CD4-positive, alpha-beta T cell treated with Interleukin-10 for 1 hour (primary cell): ENCODE data around the gene FAM177A1.
"Not testable (repeated sequence)": the region's sequence is repeated elsewhere in the genome, so short reads cannot be mapped to it uniquely, and the experiment has no call there.

ENCODE experiments used
- DNase-seq: peaks from one replicate; pipeline ENCODE4 v3.0.0-alpha.2; 2020

The FAM177A1 gene

GRCh38 chr14:35046048-35046750 lies at the start of gene FAM177A1:
TSS of gene FAM177A1 (plus strand) at chr14:35046272. CDS start at chr14:35046464, 192 bp downstream.
- DNase-seq, result peak; percentile 100

- no peak for DNase-seq
Measured at GRCh38 chr14:34997762-34998161, 48.3 kb upstream of the FAM177A1 start.

- no peak for DNase-seq
Measured at GRCh38 chr14:34999500-34999899, 46.6 kb upstream of the FAM177A1 start.

GRCh38 chr14:35001621-35002020 lies 44.5 kb upstream of the FAM177A1 start:
- DNase-seq, result no peak

GRCh38 chr14:35004839-35005238 lies 41.2 kb upstream of the FAM177A1 start:
- DNase-seq, result no peak

- DNase-seq, result no peak
Measured at GRCh38 chr14:35016568-35016967, 29.5 kb upstream of the FAM177A1 start.

GRCh38 chr14:35020713-35021112 lies 25.4 kb upstream of the FAM177A1 start:
- DNase-seq, result no peak

- no peak for DNase-seq
Measured at GRCh38 chr14:35028435-35028834, 17.6 kb upstream of the FAM177A1 start.

- no peak for DNase-seq
Measured at GRCh38 chr14:35032562-35032961, 13.5 kb upstream of the FAM177A1 start.

GRCh38 chr14:35034440-35034833 lies 11.6 kb upstream of the FAM177A1 start:
- DNase-seq, result no peak

GRCh38 chr14:35034944-35035554 lies 11.0 kb upstream of the FAM177A1 start:
- DNase-seq, result not testable (repeated sequence)

- DNase-seq, result not testable (repeated sequence)
Measured at GRCh38 chr14:35038312-35038711, 7.8 kb upstream of the FAM177A1 start.

- DNase-seq, result no peak
Measured at GRCh38 chr14:35042632-35043031, 3.4 kb upstream of the FAM177A1 start.

GRCh38 chr14:35043046-35043445 lies 3.0 kb upstream of the FAM177A1 start:
- DNase-seq, result no peak

GRCh38 chr14:35044939-35045797 lies 904 bp upstream of the FAM177A1 start:
- no peak for DNase-seq

- no peak for DNase-seq
Measured at GRCh38 chr14:35045798-35046047, 349 bp upstream of the FAM177A1 start.

- peak; percentile 34 for DNase-seq
Measured at GRCh38 chr14:35046751-35047536, 872 bp downstream of the FAM177A1 start.

- no peak for DNase-seq
Measured at GRCh38 chr14:35047976-35048513, 2.0 kb downstream of the FAM177A1 start.

GRCh38 chr14:35050652-35051051 lies 4.6 kb downstream of the FAM177A1 start:
- no peak for DNase-seq

- DNase-seq, result no peak
Measured at GRCh38 chr14:35051796-35052195, 5.7 kb downstream of the FAM177A1 start.

- no peak for DNase-seq
Measured at GRCh38 chr14:35052637-35053036, 6.6 kb downstream of the FAM177A1 start.

GRCh38 chr14:35061113-35061791 lies 15.2 kb downstream of the FAM177A1 start:
- DNase-seq, result not testable (repeated sequence)
